SK-N-MC (cell line): ENCODE data around the gene MAPK12.

Source experiments
- DNase-seq: peaks from one replicate; pipeline ENCODE4 v3.0.0-alpha.2; 2011; ENCODE audit warnings: low read depth, low spot score
- H3K27ac ChIP-seq: fragments of 200-600 bp; sonication (generic); 2 replicates; pipeline ENCODE4 v1.5.1; 2016; ENCODE audit warnings: mixed run types
- H3K36me3 ChIP-seq: fragments of 200-600 bp; sonication (generic); 2 replicates; pipeline ENCODE4 v1.6.1; 2017; ENCODE audit warnings: antibody characterized with exemption, low read length, mixed read lengths; ENCODE audit not compliant: insufficient read depth
- H3K4me3 ChIP-seq: fragments of 200-600 bp; sonication (generic); 2 replicates; pipeline ENCODE4 v1.5.1; 2016
- H3K9ac ChIP-seq: fragments of 200-600 bp; sonication (generic); 2 replicates; pipeline ENCODE4 v1.8.0; 2017; ENCODE audit warnings: mixed run types, mixed read lengths; ENCODE audit not compliant: insufficient read length
- H3K9me3 ChIP-seq: fragments of 200-600 bp; sonication (generic); 2 replicates; pipeline ENCODE4 v1.6.1; 2017; ENCODE audit warnings: low read depth, mild to moderate bottlenecking, antibody characterized with exemption, low read length, moderate library complexity, mixed read lengths
- EZH2 ChIP-seq: fragments of 200-600 bp; sonication (generic); IDR thresholded peaks from one replicate; pipeline ENCODE4 v1.6.1; 2017; ENCODE audit warnings: antibody characterized with exemption
- FOXP2 ChIP-seq: optimal IDR thresholded peaks from 2 replicates; pipeline ENCODE3; 2011; ENCODE audit warnings: mild to moderate bottlenecking, moderate library complexity; ENCODE audit not compliant: insufficient read depth; ENCODE audit errors: extremely low read length, control extremely low read depth
- POLR2AphosphoS5 ChIP-seq: IDR thresholded peaks from 2 replicates; pipeline ENCODE4 v1.6.1; 2012; ENCODE audit warnings: mild to moderate bottlenecking, low read depth, low read length, borderline replicate concordance

The MAPK12 gene

DNA sequence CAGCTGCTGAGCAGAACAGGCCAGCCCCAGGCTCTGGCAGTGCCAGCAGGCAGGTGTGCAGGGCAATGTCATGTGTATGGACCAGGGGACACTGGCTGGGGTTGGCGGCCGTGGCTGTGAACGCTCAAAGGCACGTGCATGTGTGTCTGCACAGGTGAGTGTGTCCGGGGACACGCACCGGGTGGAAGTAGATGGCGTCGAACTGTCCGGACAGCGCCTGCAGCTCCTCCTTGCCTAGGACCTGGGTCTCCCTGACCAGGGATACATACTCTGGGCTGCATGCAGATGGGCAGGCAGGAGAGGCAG is 11.3 kb downstream of the MAPK12 start:
- no peak overlapping the region for H3K9ac ChIP-seq
- H3K9me3 ChIP-seq, result no peaks in the 10 kb centered on the region
- DNase-seq, result no peak
- H3K4me3 ChIP-seq, result peak overlapping the region; percentile 92
- TF ChIP-seq POLR2AphosphoS5 (no peak), FOXP2 (no peak), EZH2 (no peak)
- no peak overlapping the region for H3K27ac ChIP-seq
- no peaks in the 10 kb centered on the region for H3K36me3 ChIP-seq

DNA sequence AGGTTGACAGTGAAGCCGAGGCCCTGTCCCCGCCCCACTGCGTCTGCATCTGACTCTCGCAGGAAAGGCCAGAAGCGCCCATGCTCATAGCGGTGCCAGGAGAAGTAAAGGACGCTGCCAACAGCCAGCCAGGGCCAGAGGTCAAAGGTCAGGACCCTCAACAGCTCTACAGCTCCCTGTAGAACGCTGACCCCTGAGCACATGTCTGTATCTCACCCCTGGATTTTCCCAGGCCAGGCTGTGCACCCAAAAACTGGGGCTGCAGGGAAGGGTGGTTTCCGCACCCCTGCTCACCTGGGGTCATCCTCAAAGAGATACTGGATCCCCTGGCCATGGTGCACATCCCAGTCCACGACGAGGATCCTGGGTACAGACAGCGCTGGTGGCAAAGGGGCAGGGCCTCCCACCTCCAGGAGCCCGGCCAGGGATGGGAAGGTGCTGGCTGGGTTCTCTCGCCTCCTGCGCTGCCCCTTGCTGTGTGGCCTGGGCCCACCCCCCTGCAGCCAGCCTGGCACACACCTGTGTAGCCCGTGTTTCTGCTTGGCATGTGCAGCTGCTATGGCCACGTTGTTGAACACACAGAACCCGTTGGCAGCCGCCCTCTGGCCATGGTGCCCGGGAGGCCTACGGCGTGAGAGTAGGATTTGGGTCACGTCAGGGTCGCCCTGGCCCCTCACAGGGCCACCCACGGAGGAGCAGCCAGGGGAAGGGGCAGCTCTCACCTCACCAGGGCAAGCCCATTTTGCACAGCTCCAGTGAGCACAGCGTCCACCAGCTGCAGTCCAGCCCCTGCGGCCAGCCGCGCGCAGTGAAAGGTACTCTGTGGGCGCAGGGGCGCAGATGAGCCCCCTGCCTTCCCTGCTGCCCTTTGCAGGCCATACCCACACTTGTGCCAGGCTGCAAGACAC is 11.9 kb downstream of the MAPK12 start:
- TF ChIP-seq EZH2, result no peak
- no peak for TF ChIP-seq FOXP2
- no peak for TF ChIP-seq POLR2AphosphoS5
- peak overlapping the region; percentile 92 for H3K4me3 ChIP-seq

DNA sequence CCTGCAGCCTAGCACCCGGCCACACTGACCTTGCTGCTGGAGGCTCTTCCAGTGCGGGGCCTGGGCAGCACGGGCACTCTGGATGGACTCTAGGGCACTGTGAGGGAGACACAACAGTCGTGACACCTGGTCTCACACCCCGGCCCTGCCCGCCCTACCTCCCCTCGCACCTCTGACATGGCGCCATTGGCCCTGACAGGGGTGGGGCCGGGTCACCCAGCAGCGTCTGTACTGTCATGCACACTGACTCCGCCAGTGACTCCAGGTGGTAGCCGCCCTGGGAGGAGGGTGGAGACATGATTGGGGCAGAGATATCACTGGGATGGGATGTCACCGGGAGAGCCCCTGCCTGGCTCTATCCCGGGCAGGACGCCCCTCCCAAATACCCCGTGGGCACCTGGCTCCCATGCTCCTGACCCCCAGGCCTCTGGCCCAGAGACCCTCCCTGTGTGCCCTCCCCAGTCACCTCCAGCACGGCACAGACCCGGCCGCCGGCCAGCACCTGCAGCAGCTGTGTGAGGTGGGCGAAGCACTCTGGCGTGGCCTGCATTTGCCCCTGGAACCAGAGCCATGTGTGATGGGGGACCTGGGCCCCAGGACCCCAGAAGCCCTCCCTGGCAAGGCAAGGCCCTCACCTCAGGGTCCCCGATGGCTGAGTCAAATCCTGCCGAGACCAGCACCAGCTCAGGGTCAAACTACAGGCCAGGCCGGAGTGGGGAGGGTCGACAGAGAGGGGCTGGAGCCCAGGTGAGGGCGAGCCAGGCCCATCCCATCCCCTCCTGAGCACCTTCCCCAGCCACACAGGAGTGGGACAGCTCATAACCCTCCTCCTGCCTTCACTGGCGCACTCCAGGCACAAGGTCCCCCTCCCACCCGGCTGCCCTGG is 13.0 kb downstream of the MAPK12 start:
- no peak for DNase-seq
- H3K9me3 ChIP-seq, result no peaks in the 10 kb centered on the region
- H3K4me3 ChIP-seq, result no peak overlapping the region
- no peak overlapping the region for H3K9ac ChIP-seq
- no peak overlapping the region for H3K27ac ChIP-seq
- H3K36me3 ChIP-seq, result no peaks in the 10 kb centered on the region
- TF ChIP-seq FOXP2 (no peak), EZH2 (no peak)

More for the DNA sequence above, 11.9 kb downstream of the MAPK12 start:
- H3K9ac ChIP-seq, result no peak overlapping the region
- no peak overlapping the region for H3K27ac ChIP-seq
- no peaks in the 10 kb centered on the region for H3K36me3 ChIP-seq
- no peak for DNase-seq
- H3K9me3 ChIP-seq, result no peaks in the 10 kb centered on the region

DNA sequence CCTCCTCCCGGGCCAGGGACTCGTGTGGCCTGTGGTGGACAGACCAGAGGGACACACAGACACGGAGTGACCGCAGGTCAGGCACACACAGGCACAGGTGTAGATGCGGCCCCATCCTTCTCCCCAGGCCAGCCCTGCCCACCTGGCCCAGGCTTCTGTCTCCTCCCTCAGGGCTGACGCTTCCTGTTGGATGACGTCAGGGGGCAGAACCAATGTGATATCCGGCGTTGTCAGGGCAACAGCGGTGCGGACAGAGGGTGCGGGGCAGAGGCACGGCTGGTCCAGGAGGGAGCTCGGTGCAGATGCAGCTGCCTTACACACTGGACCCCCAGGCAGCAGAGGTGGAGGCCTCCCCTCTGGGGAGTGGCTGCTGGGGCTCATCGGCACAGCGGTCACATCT is 13.7 kb downstream of the MAPK12 start:
- Histone ChIP-seq H3K9ac (no peak overlapping the region), H3K9me3 (no peaks in the 10 kb centered on the region), H3K36me3 (no peaks in the 10 kb centered on the region), H3K27ac (no peak overlapping the region), H3K4me3 (no peak overlapping the region)
- TF ChIP-seq EZH2 (no peak), FOXP2 (no peak), POLR2AphosphoS5 (no peak; the same call in 1 of the 2 replicates)
- no peak for DNase-seq

DNA sequence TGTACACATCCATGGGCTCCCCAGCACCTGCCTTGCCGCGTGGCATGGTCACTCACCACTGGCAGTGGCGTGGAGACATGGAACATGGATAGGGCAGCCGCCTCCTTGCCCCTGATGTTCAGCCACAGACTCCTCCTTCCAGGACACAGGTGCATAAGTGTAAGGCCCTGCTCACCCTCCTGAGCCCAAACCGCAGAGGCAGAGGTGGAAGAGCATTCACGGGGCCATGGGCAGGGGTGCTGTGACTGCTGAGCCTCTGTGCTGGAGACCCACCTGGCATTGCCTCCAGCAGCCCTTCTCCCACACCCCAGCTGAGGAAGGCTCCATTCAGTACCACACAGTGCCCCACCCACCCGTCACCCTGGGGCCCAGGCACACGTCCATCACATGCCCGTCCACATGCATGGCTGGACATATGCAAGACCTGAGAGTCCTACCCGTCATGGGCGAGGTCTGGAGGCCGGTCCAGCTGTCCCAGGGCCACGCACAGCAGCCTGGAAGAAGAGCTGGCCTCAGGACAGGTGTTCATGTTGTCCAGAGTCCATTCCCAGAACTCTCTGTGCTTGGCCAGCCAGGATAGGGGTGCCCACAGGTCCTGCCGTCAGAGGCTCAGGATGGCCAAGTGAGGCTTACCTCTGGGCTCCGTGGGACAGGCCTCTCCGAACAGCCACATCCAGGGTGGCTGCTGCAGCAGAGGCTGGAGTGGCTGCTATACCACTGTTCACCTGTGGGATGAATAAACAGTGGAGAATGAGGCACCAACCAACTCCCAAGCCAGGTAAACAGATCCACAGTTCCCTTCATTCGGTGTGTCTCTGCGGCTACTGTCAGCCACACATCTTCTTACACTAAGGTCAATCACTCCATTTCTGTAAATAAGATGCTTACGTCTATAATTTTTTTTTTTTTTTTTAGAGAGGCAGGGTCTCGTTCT is 15.0 kb downstream of the MAPK12 start:
- TF ChIP-seq FOXP2 (no peak), POLR2AphosphoS5 (no peak), EZH2 (no peak)
- H3K9ac ChIP-seq, result no peak overlapping the region
- H3K4me3 ChIP-seq, result no peak overlapping the region
- no peaks in the 10 kb centered on the region for H3K9me3 ChIP-seq
- no peaks in the 10 kb centered on the region for H3K36me3 ChIP-seq
- DNase-seq, result no peak
- no peak overlapping the region for H3K27ac ChIP-seq

DNA sequence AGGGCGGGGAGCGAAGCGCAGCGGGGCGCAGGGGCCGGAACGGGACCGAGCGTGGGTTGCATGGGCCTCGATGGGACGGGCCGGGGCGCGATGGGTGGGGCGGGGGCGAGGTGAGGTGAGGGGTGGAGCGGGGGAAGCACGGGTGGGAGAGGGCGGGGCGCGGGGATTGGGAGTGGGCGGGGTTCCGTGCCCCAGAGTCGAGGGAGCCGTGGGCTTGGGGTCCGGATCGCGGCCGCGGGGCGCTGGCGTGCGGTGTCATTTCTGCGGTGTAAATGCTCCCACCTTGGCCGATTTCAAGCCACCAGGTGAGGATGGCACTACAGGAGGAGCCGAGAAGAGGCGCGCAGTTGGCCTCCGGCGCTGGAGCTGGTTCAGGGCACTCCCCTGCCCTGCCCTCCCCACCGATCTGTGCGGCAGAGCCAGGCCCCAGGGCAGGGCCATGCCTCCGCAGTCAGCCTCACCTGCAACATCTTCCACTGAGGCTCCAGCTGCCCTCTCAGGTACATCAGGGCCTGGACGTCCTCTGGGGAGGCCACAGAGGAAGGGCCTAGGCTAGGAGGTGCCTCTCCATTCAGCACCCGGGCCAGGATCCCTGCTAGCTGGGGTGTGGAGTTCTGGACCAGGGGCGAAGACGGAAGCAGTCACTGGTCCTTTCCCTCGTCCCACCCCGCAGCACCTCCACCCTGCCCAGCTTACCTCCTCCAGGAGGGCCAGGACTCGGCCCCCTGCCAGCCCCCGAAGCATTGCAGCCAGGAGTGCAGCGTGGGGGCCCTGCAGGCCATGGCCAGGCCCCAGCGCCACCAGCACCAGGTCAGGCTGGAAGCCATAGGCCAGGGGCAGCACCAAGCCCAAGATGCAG is 16.0 kb downstream of the MAPK12 start:
- Histone ChIP-seq H3K9me3 (no peaks in the 10 kb centered on the region), H3K36me3 (no peaks in the 10 kb centered on the region), H3K9ac (peak overlapping the region; percentile 87), H3K27ac (peak overlapping the region; percentile 84; the same call in 1 of the 2 replicates), H3K4me3 (peak overlapping the region; percentile 90)
- DNase-seq, result no peak
- no peak for TF ChIP-seq EZH2
- no peak for TF ChIP-seq POLR2AphosphoS5
- no peak for TF ChIP-seq FOXP2

DNA sequence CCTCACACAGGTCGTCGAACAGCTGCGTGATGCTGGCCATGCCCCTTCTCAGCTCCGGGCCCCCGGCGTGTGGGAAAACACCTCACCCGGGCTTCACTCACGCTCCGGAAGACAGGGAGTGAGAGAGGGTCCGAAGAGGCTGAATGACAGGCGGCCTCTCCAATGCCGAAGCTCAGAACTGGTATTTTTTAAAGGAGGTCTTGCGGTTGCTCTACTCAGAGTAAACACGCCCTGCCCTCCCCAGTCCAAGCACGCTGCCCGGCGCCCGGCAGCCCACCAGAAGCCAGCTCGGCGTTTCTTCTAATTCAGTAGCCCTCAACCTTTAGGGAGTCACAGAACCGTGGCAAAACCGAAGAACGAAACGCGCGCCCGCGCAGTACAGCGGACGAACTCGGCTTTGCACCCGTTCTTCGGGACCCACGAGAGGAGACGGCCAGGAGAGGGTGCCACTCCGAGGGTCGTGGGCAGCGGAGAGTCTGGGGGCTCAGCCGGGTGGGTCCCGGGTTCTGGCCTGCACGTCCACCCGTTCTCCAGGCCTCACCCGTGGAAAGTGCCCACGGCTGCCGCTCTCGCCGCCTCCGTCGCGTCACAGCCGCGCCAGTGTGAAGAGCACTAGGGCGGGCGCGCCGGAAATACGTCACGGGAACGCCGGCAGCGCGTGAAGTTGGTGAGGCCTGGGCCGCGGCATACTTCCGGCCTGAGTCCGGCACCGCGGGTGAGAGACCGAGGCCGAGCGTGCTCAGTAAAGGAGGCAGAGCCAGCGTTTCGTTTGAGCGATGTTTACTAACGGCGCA is 16.9 kb downstream of the MAPK12 start, which contains the start of gene TUBGCP6:
TUBGCP6 (minus strand) TSS at position 604 of the 794 bp plus-strand sequence; CDS start at position 40, 564 bp downstream.
- H3K4me3 ChIP-seq, result peak within 1 kb of the TSS; percentile 90

More for the DNA sequence above, 16.9 kb downstream of the MAPK12 start, which contains the start of gene TUBGCP6:
- TF ChIP-seq FOXP2, result no peak
- peak; percentile 93 for TF ChIP-seq POLR2AphosphoS5
- Histone ChIP-seq H3K27ac (peak within 1 kb of the TSS; percentile 84; the same call in 1 of the 2 replicates), H3K9me3 (no peaks in the 10 kb centered on the region), H3K9ac (peak within 1 kb of the TSS; percentile 87), H3K36me3 (no peaks in the 10 kb centered on the region; the same call in 1 of the 2 replicates)
- DNase-seq, result no peak
